Sigmoid colon (tissue), 7 donors: ENCODE data around the gene FAM204A. TPM values are rescaled to one million over a fixed set of nuclear protein-coding genes. Genes with fewer than 3 reads are reported as not detected.

Experiments used
- DNase-seq: peaks from one replicate; pipeline ENCODE4 v3.0.0-alpha.2; 2019
- H3K27ac ChIP-seq, 4 donors: fragments of 200-600 bp; sonication (generic); one replicate each; pipeline ENCODE4 v1.5.1; 2016 to 2019; ENCODE audit warnings: mild to moderate bottlenecking in 1 of 4
- H3K27me3 ChIP-seq, 3 donors: fragments of 200-600 bp; sonication (generic); one replicate each; pipeline ENCODE4 v1.5.1; 2019; ENCODE audit warnings: mild to moderate bottlenecking in 1 of 3
- H3K36me3 ChIP-seq, 4 donors: fragments of 200-600 bp; sonication (generic); one replicate each; pipeline ENCODE4 v1.5.1; 2016 to 2019
- H3K4me1 ChIP-seq, 4 donors: fragments of 200-600 bp; sonication (generic); one replicate each; pipeline ENCODE4 v1.5.1; 2017 to 2019
- H3K4me3 ChIP-seq, 4 donors: fragments of 200-600 bp; sonication (generic); one replicate each; pipeline ENCODE4 v1.5.1; 2017 to 2019; ENCODE audit warnings: mild to moderate bottlenecking in 2 of 4, moderate library complexity in 1 of 4
- H3K9me3 ChIP-seq, 4 donors: fragments of 200-600 bp in 3 of 4; sonication (generic) in 3 of 4; one replicate each; pipeline versions ENCODE4 v1.5.1 to v1.6.1; 2013 to 2019
- EP300 ChIP-seq, 4 donors: sonication (generic); formaldehyde crosslinking; IDR thresholded peaks; one replicate each; pipeline ENCODE4 v1.6.1; 2017; ENCODE audit warnings: antibody characterized with exemption in 4 of 4
- POLR2A ChIP-seq, 2 donors: fragments of 450-650 bp; IDR thresholded peaks; one replicate each; pipeline ENCODE4 v1.6.1; 2016; ENCODE audit warnings: antibody characterized with exemption in 2 of 2, mild to moderate bottlenecking in 2 of 2, moderate library complexity in 2 of 2
- POLR2AphosphoS5 ChIP-seq, 4 donors: sonication (generic); formaldehyde crosslinking; IDR thresholded peaks; one replicate each; pipeline ENCODE4 v1.6.1; 2017; ENCODE audit warnings: antibody characterized with exemption in 4 of 4
- WGBS, 2 donors: extraction: QIAGEN DNeasy Blood & Tissue Kit; methylation state at CpG; one replicate each; pipeline ENCODE4 v1.1.7; 2013; 5-methylcytosine and 5-hydroxymethylcytosine counted together
- intact Hi-C: fragments of 100-400 bp; cut with DNase I; formaldehyde crosslinking; loops from one replicate; pipeline ENCODE4 v1.15.1; 2023
- polyA plus RNA-seq, 3 donors: library from polyadenylated mRNA; stranded (reverse); fragments of 200-250 nt; gene quantifications; one replicate each; pipeline ENCODE4 v1.2.3, GENCODE V29; 2013
- total RNA-seq, 4 donors: library from RNA; depleted of rRNA; stranded (reverse); fragments of >200 nt; gene quantifications; one replicate each; pipeline ENCODE4 v1.1.0, GENCODE V29; 2016
- TF ChIP-seq, protein P1 (sequence below), 4 experiments: fragments of 450-650 bp in 3 of 4; fragments of 200-600 bp in 1 of 4; IDR thresholded peaks; one replicate each; pipeline ENCODE4 v1.5.1; 2016 to 2019; ENCODE audit warnings: antibody characterized with exemption in 4 of 4, mild to moderate bottlenecking in 3 of 4, moderate library complexity in 2 of 4
- donor health status: healthy with polysubstance abuse.
- donor health status: Bipolar disorder and iron deficiency.
- donor health status: healthy.

The FAM204A gene
- total and polyA plus RNA-seq, 7 donors, result 40.6 to 83.1 (median 60.1) TPM

DNA sequence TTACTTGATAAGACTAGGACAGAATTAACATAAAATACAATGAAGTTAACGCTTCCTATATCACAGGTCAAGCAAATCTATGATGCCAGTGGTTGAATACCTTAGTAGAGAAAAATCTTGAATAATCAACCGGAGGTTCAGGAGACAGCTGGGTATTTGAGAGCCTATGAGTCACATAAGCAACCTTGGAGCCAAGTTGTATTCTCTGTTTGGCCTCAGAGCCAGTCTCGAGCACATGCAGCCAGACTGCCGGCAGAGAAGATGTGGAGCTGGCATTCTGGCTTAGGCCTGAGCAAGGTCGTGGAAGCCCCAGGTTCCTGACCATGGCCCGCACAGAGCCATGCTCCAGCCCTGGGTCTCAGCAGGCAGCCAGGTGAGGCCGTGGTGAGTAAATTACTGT is 90.3 kb downstream of the FAM204A start:
- Histone ChIP-seq H3K9me3 (no peaks in the 10 kb centered on the region), H3K4me1 (no peaks in the 10 kb centered on the region), H3K27me3 (peaks cover 0 to 12% (median 6%) of the 10 kb centered on the region in 3 donors), H3K4me3 (no peak overlapping the region), H3K36me3 (no peaks in the 10 kb centered on the region), H3K27ac (no peak overlapping the region)
- WGBS, 2 donors, result 86 to 87% methylated on average over 7 of the region's 7 CpGs
- DNase-seq, result no peak
- TF ChIP-seq, protein P1, sequence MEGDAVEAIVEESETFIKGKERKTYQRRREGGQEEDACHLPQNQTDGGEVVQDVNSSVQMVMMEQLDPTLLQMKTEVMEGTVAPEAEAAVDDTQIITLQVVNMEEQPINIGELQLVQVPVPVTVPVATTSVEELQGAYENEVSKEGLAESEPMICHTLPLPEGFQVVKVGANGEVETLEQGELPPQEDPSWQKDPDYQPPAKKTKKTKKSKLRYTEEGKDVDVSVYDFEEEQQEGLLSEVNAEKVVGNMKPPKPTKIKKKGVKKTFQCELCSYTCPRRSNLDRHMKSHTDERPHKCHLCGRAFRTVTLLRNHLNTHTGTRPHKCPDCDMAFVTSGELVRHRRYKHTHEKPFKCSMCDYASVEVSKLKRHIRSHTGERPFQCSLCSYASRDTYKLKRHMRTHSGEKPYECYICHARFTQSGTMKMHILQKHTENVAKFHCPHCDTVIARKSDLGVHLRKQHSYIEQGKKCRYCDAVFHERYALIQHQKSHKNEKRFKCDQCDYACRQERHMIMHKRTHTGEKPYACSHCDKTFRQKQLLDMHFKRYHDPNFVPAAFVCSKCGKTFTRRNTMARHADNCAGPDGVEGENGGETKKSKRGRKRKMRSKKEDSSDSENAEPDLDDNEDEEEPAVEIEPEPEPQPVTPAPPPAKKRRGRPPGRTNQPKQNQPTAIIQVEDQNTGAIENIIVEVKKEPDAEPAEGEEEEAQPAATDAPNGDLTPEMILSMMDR (IDR thresholded peaks at IDR 0.05), result no peak
- TF ChIP-seq POLR2AphosphoS5 (IDR thresholded peaks at IDR 0.05) (no peak), POLR2A (IDR thresholded peaks at IDR 0.05) (no peak), EP300 (IDR thresholded peaks at IDR 0.05) (no peak)
- intact Hi-C loops, result no loop called here

DNA sequence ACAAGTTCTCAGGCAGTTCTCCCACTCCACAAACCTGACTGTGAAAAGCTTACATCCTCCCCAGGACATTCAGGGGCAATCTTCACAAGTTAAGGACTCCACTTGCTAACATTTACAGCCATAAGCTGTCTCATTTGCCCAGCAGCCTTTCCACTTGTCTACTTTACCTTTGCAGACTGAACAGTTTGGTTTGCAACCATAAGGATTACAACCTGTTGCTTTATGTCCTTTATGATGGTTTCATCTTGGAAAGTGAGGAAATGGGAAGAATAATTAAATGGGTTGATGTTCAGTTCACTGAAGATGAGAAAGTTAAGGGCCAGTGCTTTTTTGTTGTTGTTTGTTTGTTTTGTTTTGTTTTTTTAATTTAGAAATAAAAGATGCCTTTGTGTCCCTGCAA is 92.4 kb downstream of the FAM204A start:
- intact Hi-C loops, result no loop called here
- DNase-seq, result no peak
- peaks cover 0 to 33% (median 21%) of the 10 kb centered on the region in 3 donors for H3K27me3 ChIP-seq

More for the DNA sequence above, 92.4 kb downstream of the FAM204A start:
- Histone ChIP-seq H3K4me3 (no peak overlapping the region), H3K36me3 (no peaks in the 10 kb centered on the region), H3K4me1 (no peaks in the 10 kb centered on the region), H3K27ac (no peak overlapping the region), H3K9me3 (no peaks in the 10 kb centered on the region)
- TF ChIP-seq POLR2AphosphoS5 (IDR thresholded peaks at IDR 0.05) (no peak), EP300 (IDR thresholded peaks at IDR 0.05) (no peak), POLR2A (IDR thresholded peaks at IDR 0.05) (no peak)
- TF ChIP-seq, protein P1 (IDR thresholded peaks at IDR 0.05), result no peak
